Measurements from ENCODE around the gene NAA10.

The NAA10 gene

GRCh38 chrX:153881281-153881680, 53.6 kb downstream of the NAA10 start:
- DNase-seq: no peak

- no peak for DNase-seq
These were observed 54.4 kb downstream of the NAA10 start for GRCh38 chrX:153880440-153880815.

- peak in 1 of 2 experiments; percentile 48 for DNase-seq
These were observed 54.9 kb downstream of the NAA10 start for GRCh38 chrX:153879741-153880439.
